SU-DHL-6 (cell line): ENCODE data around the gene HMGA1.

ENCODE experiments used
- CTCF ChIP-seq: fragments of 200-600 bp; sonication (generic); IDR thresholded peaks from one replicate; pipeline ENCODE4 v1.5.1; 2017; ENCODE audit warnings: antibody characterized with exemption, mild to moderate bottlenecking, low read length, moderate library complexity; ENCODE audit not compliant: insufficient read depth, poor library complexity, severe bottlenecking
- EZH2phosphoT487 ChIP-seq: fragments of 200-600 bp; sonication (generic), shearing (Covaris generic); conservative IDR thresholded peaks from 2 replicates; pipeline ENCODE4 v1.6.1; 2018; ENCODE audit warnings: mild to moderate bottlenecking, antibody characterized with exemption, low read length, moderate library complexity, mixed read lengths

DNA sequence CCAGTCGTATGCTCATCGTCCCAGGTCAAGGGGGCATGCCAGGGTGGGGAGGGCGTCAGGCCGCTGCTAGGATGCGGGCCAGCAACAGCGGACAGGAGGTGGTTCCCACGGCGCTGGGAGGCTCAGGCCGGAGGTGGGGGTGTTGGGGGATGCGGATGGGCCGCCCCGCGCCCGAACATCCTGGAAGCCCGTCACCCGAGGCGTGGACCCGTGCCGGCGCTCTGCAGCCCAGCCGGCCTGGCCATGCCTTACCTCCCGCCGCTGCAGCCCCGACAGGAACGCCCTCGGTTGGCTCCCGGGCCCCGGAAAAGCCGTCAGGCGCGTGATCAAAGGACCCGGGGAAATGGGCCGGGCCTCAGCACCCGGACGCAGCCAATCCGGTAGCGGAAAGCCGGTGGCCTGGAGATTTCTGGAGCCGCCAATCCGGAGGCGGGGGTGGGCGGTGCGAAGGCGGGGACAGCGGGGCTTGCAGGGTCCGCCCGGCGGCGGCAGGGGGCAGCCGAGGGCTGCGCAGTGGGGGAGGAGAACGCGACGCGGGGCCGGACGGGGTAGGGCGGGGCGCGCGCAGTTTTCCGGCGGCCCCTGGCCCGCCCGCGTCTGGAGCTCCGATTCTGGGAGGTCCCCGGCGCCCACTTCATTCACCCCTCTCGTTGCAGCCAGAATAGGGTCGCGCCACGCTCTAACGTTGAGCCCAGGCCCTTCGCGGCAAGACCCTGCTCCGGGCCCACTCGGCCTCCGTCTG is 12.2 kb downstream of the HMGA1 start, which contains the start of gene SMIM29:
- TF ChIP-seq CTCF: peak; percentile 97
- TF ChIP-seq EZH2phosphoT487: no peak
